HG03135 (cell line): Measurements from ENCODE around the gene CYP2J2.
"Not testable (repeated sequence)": the region's sequence is repeated elsewhere in the genome, so short reads cannot be mapped to it uniquely, and the experiment has no call there.

Experiments
- ATAC-seq: cut with Tn5 transposase; IDR thresholded peaks from one replicate; pipeline ENCODE4 v1.9.1; 2021; ENCODE audit warnings: mild to moderate bottlenecking, moderate library complexity; ENCODE audit not compliant: unreplicated experiment

Gene CYP2J2

DNA sequence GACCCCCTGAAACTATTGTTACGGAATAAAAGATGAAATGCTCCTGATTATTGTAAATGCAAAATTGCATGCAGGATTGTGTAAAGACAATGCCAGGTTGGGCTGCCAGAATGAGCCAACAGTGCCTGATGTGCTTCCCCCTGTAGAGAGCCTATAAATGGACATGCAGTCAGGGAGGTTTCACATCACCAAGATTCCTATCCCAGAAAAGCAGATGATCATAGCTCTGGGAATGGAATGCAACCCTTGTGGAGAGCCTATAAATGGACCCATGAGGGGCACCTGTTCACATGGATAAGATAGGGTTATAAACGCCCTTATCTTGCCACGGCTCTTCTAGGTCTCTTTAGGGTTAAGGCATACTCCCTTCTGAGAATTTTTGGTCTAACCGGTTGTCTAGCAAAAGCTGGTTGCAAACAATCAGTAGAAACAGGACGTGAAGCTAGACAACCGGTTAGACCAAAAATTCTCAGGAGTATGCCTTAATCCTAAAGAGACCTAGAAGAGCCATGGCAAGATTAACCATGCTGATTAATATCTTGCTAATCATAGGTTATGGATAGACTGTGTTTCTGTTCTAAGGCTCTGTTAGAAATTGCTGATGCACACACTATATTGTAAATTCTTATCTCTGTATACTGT is 5.2 kb downstream of the CYP2J2 start:
- ATAC-seq, result not testable (repeated sequence)

GRCh38 chr1:59919746-59920145 is 6.8 kb downstream of the CYP2J2 start:
- ATAC-seq, result no peak

GRCh38 chr1:59917785-59918180 is 8.8 kb downstream of the CYP2J2 start:
- ATAC-seq, result no peak

DNA sequence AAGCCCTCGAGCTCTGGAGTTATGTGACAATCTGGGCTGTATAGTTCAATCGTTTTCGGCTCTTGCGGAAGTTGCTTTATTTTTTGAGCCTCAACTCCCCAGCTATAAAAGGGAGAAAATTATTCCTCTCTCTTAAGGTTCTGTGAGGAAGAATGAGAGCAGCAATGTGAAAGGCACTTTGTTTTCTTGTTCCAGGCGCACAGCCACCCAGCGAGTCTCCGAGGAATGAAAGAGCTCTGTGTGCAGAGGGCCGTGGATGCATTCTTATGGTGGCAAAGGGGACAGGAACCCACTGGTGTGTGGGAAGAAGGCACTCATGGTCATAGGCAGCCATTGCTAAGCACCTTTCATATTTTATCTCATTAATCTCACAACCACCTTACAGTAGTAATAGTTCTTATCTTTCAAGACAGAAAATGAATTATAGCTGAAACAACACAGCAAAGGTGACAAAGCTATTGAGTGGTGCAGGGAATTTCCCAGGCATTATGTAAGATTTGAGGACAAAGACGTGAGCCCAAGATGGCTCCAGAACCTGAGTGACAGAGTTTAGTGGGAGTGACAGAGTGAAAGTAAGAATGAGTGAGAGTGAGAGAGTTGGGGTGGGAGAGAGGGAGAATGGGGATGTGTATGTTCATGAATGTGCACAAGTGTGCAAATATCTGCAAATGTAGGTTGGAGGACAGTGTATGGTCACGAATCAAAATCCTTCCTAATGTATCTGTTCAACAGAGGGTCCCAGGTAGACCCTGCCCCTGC is 9.4 kb downstream of the CYP2J2 start:
- no peak for ATAC-seq

GRCh38 chr1:59915516-59915915 is 11.1 kb downstream of the CYP2J2 start:
- ATAC-seq, result no peak

DNA sequence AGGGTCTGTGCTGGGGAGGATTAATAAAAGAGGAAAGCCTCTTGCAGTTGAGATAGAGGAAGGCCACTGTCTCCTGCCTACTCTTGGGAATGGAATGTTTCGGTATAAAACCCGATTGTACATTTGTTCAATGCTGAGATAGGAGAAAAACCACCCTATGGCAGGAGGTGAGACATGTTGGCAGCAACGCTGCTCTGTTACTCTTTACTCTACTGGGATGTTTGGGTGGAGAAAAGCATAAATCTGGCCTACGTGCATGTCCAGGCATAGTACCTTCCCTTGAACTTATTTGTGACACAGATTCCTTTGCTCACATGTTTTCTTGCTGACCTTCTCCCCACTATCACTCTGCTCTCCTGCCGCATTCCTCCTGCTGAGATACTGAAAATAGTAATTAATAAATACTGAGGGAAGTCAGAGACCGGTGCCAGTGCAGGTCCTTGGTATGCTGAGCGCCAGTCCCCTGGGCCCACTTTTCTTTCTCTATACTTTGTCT is 11.7 kb downstream of the CYP2J2 start:
- not testable (repeated sequence) for ATAC-seq

- no peak for ATAC-seq
Measured at GRCh38 chr1:59908682-59909081, 17.9 kb downstream of the CYP2J2 start.

GRCh38 chr1:59908084-59908483 is 18.5 kb downstream of the CYP2J2 start:
- no peak for ATAC-seq

- ATAC-seq, result no peak
Measured at GRCh38 chr1:59906931-59907330, 19.6 kb downstream of the CYP2J2 start.

GRCh38 chr1:59903141-59903754 is 23.3 kb downstream of the CYP2J2 start:
- ATAC-seq, result no peak

DNA sequence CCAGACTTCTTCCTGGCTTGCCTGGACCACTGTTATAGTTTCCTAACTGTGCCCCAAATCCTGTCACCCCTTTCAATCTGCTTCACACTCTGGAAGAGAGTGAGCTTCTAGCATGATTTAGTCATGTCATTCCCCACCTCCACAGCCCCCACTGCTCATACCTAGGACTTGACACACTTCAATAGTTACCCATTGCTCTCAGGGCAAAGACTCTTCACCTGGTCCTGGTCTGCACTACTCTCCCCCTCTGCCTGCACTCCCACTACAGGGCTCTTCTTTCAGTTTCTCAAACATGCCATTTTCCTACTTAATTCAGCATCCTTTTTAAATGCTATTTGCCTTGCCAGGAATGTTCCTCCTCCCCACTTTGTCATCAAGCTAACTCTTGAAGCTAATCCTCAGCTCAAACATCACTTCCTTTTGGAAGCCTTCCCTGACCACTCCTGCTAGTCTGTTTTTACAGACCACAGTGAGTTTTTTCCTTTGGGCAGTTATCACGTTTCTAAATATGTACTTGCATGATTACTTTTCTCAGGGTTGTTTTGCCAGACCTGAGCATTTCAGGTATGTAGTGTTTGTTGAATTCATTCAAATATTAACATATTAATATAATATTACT is 24.7 kb downstream of the CYP2J2 start:
- ATAC-seq, result no peak

DNA sequence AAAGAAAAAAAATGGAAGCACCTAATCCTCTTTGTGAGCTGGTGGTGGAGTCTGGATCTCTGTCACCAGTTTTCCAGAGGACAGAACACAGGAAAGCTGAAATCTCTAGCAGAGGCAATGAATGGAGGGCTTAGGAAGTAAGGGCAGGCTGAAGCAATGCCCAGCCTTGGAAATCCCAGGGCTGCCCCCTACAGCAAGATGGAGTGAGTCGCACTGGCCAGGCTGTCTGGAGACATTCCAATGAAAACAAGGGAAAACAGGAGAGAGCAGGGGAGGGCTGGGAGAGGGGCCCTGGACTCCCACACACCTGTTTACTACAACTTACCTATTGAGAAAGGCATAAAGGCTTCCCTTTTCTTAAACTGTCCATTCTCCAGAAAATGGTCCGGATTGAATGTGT is 25.9 kb downstream of the CYP2J2 start:
- no peak for ATAC-seq

DNA sequence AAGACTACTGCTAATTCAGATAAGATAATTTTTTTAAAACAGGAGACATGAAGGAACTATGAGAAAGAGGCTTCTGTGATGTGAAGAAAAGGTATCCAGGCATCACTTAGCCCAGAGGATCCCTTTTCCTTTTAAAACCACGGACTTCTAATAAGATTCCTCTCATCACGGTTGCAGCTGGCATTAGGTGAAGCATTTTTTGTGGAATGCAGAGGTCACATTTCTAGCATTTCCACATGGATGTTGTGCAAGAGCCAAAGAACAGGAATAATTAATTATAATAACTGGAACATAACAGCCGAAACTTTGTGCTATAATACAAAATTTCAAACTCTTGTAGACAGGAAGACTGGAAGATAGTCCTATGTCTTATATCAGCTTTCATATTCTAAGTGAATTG is 27.6 kb downstream of the CYP2J2 start:
- no peak for ATAC-seq

DNA sequence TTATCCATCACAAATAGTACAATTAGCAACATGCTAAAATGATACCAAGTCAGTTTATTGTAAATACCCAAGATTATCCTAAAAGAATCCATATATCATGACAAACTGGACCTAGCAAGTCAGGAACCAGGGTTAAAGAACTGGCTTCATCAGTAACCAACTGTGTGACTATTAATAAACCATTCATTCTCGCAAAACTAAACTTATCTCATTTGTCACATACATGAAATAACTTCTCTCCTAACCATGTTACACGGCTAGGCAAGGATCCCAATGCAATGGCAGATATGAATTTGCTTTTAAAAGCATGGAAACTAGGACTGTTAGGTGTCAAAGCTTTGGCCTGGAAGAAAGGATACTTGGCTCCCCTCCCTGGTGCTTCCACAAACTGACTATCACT is 29.4 kb downstream of the CYP2J2 start:
- ATAC-seq, result no peak

DNA sequence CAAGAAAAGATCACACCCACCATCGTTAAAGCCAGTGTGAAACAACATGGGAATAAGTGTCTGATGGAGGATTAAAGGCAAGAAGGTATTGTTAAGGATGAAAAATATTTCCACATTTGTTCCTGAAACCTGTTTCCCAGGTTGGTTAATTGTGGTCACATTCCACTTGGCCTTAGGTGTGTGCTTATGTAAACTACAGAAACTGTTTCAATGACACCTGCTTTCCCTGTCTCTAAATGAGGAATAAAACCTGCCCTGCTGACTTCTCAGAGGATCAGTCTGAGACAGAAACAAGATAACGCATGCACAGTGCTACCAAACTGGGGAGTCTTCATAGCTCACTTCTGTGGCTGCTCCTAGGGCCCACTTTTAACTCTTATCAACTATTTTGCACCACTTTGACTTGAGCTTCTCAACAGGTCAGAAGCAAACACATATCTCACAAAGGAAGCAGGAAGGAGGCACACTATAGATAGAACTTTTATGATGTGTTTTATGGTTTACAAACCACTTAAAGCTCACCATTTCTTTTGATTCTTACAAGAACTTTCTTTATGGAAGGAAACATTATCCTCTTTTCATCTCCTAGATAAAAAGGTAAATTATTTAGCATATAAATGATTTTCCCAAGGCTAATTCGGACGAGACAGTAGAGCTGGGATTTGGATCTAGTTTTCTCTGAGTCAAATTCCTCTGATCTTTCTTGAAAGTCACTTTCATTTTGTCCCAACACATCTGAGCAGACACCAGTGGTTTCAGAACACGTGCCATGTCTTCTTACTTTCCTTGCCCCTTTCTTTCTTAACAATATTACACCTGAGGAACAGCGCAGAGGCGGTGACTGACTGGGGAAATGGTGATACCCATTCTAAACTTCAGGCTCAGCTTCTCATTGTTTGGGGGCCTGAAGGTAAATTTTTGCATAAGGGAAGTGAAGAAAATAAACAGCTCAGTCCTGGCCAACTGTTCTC is 33.4 kb downstream of the CYP2J2 start:
- no peak for ATAC-seq

DNA sequence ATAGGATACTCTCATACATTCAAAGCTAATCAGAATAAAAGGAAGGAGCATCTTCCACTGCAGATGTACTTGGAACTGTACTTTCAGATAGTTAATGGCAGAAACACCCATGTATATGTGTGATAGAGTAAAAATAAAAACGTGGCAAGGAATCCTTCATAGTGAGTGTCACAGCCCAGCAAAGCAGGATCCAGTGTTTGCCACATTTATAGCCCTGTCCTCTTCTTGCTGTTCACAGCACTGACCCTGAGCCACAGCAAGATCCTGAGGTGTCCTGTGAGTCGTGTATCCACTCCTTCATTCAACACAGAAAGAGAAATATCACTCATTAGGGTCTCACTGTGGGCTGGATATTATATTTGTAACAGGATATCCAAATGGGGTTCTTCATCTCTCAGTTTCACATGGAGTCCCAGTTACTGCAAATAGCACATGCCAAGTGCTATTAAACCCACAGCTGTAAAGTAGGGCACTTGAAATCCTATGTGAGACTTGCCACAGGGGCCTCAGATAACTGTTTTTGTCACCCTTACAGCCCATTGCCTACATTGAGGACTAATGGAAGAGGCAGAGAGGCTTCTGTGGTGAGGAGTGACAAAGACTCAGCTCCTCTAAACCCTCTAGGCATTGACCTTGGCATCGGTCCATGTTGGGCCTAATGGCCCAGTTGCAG is 41.3 kb downstream of the CYP2J2 start:
- no peak for ATAC-seq

GRCh38 chr1:59880735-59881134 is 45.8 kb downstream of the CYP2J2 start:
- ATAC-seq, result no peak

GRCh38 chr1:59879996-59880505 is 46.5 kb downstream of the CYP2J2 start:
- ATAC-seq, result no peak

DNA sequence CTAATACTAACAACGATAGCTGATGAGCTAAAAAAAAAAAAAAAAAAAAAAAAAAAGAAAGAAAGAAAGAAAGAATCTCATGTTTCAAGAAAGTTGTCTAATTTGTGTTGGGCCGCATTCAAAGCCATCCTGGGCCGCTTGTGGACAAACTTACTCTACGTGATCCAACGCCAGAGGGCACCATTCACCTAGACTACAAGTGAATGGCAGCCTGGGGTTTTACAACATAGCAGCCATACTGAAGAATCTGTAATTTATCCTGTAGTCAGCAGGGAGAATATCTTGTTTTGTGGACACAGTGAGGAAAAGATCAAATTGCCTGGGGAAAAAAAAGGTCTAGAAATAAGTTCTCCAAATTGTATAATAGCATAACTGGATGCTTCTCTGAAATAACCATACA is 47.0 kb downstream of the CYP2J2 start:
- no peak for ATAC-seq

- no peak for ATAC-seq
Measured at GRCh38 chr1:59878370-59878769, 48.2 kb downstream of the CYP2J2 start.
